Activated T-helper 2 cell treated with anti-CD3 and anti-CD28 coated beads, Interferon-gamma antibody, Interleukin-2, Interleukin-4, amounts not matched to agents 10 μg/mL and 5 μg/mL and 100 μg/mL, durations not matched to agents 14 hours and 24 hours and 36 hours (primary cell): Measurements from ENCODE around the gene HYOU1. TPM values are rescaled to one million over a fixed set of nuclear protein-coding genes. Genes with fewer than 3 reads are reported as not detected.
"Not testable (repeated sequence)": the region's sequence is repeated elsewhere in the genome, so short reads cannot be mapped to it uniquely, and the experiment has no call there.

Experiments
- DNase-seq: peaks from one replicate; pipeline ENCODE4 v3.0.0; 2021; ENCODE audit warnings: low spot score
- H3K27ac Mint-ChIP-seq: one replicate; pipeline ENCODE4 v1.8.0; 2021; ENCODE audit warnings: mixed read lengths
- H3K27me3 Mint-ChIP-seq: one replicate; pipeline ENCODE4 v1.8.0; 2021; ENCODE audit warnings: low read depth, mixed read lengths
- H3K36me3 Mint-ChIP-seq: one replicate; pipeline ENCODE4 v1.8.0; 2021; ENCODE audit warnings: low read depth, mixed read lengths
- H3K4me1 Mint-ChIP-seq: one replicate; pipeline ENCODE4 v1.8.0; 2021; ENCODE audit warnings: low read depth, mixed read lengths
- H3K4me3 Mint-ChIP-seq: one replicate; pipeline ENCODE4 v1.8.0; 2021; ENCODE audit warnings: low read depth, mild to moderate bottlenecking, moderate library complexity, mixed read lengths
- H3K9me3 Mint-ChIP-seq: one replicate; pipeline ENCODE4 v1.8.0; 2021; ENCODE audit warnings: mixed read lengths
- intact Hi-C: fragments of 100-400 bp; cut with micrococcal nuclease; formaldehyde crosslinking; loops from one replicate; pipeline ENCODE4 v1.15.1; 2023
- total RNA-seq: library from RNA; stranded (reverse); gene quantifications from 2 replicates; pipeline ENCODE4 v1.2.3, GENCODE V29; 2022

Gene HYOU1
- total RNA-seq, 1 donor from 2014 or later: 215 TPM

DNA sequence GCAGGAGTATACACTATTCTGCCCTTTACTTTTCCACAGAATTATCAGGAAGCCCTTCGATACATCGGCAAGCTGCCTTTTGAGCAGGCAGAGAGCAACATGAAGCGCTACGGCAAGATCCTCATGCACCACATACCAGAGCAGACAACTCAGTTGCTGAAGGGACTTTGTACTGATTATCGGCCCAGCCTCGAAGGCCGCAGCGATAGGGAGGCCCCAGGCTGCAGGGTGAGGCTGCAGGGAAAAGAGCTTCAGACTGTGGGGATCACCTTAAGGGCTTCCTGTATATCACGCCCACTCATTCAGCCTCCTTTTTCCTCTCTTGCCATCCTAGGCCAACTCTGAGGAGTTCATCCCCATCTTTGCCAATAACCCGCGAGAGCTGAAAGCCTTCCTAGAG, 20.8 kb upstream of the HYOU1 start:
- no peak for DNase-seq
- no peak overlapping the region for H3K4me3 Mint-ChIP-seq
- intact Hi-C loops: no loop called here
- H3K9me3 Mint-ChIP-seq: no peaks in the 10 kb centered on the region
- no peaks in the 10 kb centered on the region for H3K27me3 Mint-ChIP-seq
- H3K36me3 Mint-ChIP-seq: peaks cover 64% of the 10 kb centered on the region
- H3K27ac Mint-ChIP-seq: no peak overlapping the region
- peaks cover 4% of the 10 kb centered on the region for H3K4me1 Mint-ChIP-seq

- intact Hi-C loops: loop anchor here (1.0 to 5.0 kb wide), 7 partner anchors 10 to 265 kb away; partner anchors contain the start of genes DPAGT1, HYOU1, NLRX1 and RNF26
Observed at GRCh38 chr11:119067371-119068222, 10.6 kb upstream of the HYOU1 start, which contains the start of gene VPS11. VPS11 (plus strand) TSS chr11:119067818; CDS start chr11:119067824, 6 bp downstream.

GRCh38 chr11:119065369-119065768, 8.4 kb upstream of the HYOU1 start:
- peaks cover 3% of the 10 kb centered on the region for H3K36me3 Mint-ChIP-seq
- H3K4me3 Mint-ChIP-seq: peak overlapping the region; percentile 30
- H3K4me1 Mint-ChIP-seq: peaks cover 23% of the 10 kb centered on the region
- no peaks in the 10 kb centered on the region for H3K27me3 Mint-ChIP-seq
- intact Hi-C loops: loop anchor here (1.0 to 5.0 kb wide), 2 partner anchors 132 to 267 kb away; partner anchors contain the start of gene RNF26
- H3K9me3 Mint-ChIP-seq: no peaks in the 10 kb centered on the region
- peak; percentile 51 for DNase-seq
- H3K27ac Mint-ChIP-seq: peak overlapping the region; percentile 34

More at GRCh38 chr11:119067371-119068222, 10.6 kb upstream of the HYOU1 start, which contains the start of gene VPS11:
- Mint-ChIP-seq H3K27ac (peak within 1 kb of the TSS; percentile 97), H3K27me3 (no peaks in the 10 kb centered on the region), H3K36me3 (peaks cover 16% of the 10 kb centered on the region), H3K4me3 (peak within 1 kb of the TSS; percentile 92), H3K4me1 (peaks cover 23% of the 10 kb centered on the region), H3K9me3 (no peaks in the 10 kb centered on the region)
- peak; percentile 98 for DNase-seq

DNA sequence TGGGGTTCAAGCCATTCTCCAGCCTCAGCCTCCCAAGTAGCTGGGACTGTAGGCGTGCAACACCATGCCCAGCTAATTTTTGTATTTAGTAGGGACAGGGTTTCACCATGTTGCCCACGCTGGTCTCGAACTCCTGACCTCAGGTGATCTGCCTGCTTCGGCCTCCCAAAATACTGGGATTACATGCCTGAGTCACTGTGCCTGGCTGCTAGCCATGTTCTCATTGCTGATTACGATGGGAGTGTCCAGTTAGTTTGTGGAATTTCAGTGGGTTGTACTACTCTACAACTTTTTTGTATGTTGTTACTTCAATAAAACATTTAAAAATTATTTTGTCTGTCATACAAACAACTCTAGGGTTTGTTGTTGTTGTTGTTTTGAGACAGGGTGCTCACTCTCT, 5.8 kb upstream of the HYOU1 start:
- H3K36me3 Mint-ChIP-seq: peaks cover 2% of the 10 kb centered on the region
- no peak overlapping the region for H3K27ac Mint-ChIP-seq
- H3K27me3 Mint-ChIP-seq: no peaks in the 10 kb centered on the region
- DNase-seq: no peak
- peaks cover 24% of the 10 kb centered on the region for H3K4me1 Mint-ChIP-seq
- intact Hi-C loops: no loop called here
- H3K9me3 Mint-ChIP-seq: no peaks in the 10 kb centered on the region
- no peak overlapping the region for H3K4me3 Mint-ChIP-seq

DNA sequence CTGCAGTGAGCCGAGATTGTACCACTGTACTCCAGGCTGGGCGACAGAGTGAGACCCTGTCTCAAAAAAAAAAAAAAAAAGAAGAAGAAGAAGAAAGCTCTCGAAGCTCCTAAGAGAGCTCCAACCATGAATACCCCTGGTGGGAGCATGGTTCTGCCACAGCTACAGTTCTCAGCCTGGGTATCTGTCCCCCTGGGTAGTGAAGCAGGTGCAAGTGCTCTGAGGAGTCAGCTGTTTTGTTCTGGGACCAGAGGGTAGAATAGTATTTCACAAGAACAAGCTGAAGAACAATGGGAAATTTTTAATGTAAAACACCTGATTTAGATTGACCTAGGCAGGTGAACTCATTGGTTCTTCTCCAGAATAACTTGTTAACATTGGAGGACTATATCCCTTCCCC, 4.3 kb upstream of the HYOU1 start:
- peaks cover 6% of the 10 kb centered on the region for H3K36me3 Mint-ChIP-seq
- no peak overlapping the region for H3K4me3 Mint-ChIP-seq

DNA sequence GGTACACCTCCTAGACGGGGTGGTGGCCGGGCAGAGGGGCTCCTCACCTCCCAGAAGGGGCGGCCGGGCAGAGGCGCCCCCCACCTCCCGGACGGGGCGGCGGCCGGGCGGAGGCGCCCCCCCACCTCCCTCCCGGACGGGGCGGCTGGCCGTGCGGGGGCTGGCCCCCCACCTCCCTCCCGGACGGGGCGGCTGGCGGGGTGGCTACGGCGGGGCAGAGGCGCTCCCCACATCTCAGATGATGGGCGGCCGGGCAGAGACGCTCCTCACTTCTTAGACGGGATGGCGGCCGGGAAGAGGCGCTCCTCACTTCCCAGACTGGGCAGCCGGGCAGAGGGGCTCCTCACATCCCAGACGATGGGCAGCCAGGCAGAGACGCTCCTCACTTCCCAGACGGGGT, 2.1 kb upstream of the HYOU1 start:
- not testable (repeated sequence) for H3K27me3 Mint-ChIP-seq, DNase-seq, H3K9me3 Mint-ChIP-seq, H3K4me3 Mint-ChIP-seq
- Mint-ChIP-seq H3K27ac (peak overlapping the region; percentile 42), H3K36me3 (peaks cover 27% of the 10 kb centered on the region), H3K4me1 (peaks cover 27% of the 10 kb centered on the region)
- intact Hi-C loops: loop anchor here (5.0 kb wide), 1 partner anchor 62 kb away; the partner anchor contains the start of gene CENATAC

More for the DNA sequence above, 4.3 kb upstream of the HYOU1 start:
- intact Hi-C loops: no loop called here
- Mint-ChIP-seq H3K9me3 (no peaks in the 10 kb centered on the region), H3K27ac (no peak overlapping the region), H3K4me1 (peaks cover 19% of the 10 kb centered on the region), H3K27me3 (no peaks in the 10 kb centered on the region)
- no peak for DNase-seq

DNA sequence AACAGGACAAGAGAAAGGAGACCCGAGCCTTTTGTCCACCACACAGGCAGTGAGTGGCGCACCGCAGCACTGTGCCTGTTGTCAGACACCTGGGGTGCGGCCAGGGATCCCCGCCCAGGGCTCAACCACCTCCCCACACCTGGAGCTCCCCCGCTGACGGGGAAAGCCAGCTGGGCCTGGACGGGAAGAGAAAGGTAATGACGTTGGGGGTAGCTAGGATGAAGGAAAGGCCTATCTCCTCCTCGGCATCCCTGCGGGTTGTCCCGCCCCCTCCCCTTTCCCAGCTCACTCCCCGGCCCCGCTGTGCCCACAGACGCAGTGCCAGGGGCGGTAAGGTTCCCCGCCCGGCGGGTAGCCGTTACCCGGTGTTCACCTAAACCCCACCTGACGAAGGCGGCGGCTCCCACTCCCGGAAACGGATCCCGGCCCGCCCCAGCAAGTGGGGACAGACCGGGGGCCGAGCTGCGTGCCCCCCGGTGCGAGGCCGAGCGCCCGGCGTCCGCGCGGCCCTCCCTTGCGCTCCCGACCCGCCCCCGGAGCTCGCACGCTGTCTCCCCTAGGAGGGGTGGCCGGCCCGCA, 495 bp downstream of the HYOU1 start:
- intact Hi-C loops: loop anchor here (2.0 to 5.0 kb wide), 2 partner anchors 38 to 59 kb away; partner anchors contain the start of genes CENATAC, RPS25 and TRAPPC4

GRCh38 chr11:119055901-119056300, 1.1 kb downstream of the HYOU1 start:
- H3K36me3 Mint-ChIP-seq: peaks cover 58% of the 10 kb centered on the region
- no peaks in the 10 kb centered on the region for H3K9me3 Mint-ChIP-seq
- intact Hi-C loops: loop anchor here (2.0 to 5.0 kb wide), 2 partner anchors 37 to 59 kb away; partner anchors contain the start of genes CENATAC, RPS25 and TRAPPC4
- peak overlapping the region; percentile 84 for H3K4me3 Mint-ChIP-seq
- no peak for DNase-seq
- H3K4me1 Mint-ChIP-seq: peaks cover 29% of the 10 kb centered on the region
- H3K27me3 Mint-ChIP-seq: no peaks in the 10 kb centered on the region
- H3K27ac Mint-ChIP-seq: peak overlapping the region; percentile 85

More for the DNA sequence above, 495 bp downstream of the HYOU1 start:
- DNase-seq: peak; percentile 33
- peaks cover 52% of the 10 kb centered on the region for H3K36me3 Mint-ChIP-seq
- peak overlapping the region; percentile 99 for H3K27ac Mint-ChIP-seq
- no peaks in the 10 kb centered on the region for H3K9me3 Mint-ChIP-seq
- peaks cover 29% of the 10 kb centered on the region for H3K4me1 Mint-ChIP-seq
- peak overlapping the region; percentile 98 for H3K4me3 Mint-ChIP-seq
- H3K27me3 Mint-ChIP-seq: no peaks in the 10 kb centered on the region

DNA sequence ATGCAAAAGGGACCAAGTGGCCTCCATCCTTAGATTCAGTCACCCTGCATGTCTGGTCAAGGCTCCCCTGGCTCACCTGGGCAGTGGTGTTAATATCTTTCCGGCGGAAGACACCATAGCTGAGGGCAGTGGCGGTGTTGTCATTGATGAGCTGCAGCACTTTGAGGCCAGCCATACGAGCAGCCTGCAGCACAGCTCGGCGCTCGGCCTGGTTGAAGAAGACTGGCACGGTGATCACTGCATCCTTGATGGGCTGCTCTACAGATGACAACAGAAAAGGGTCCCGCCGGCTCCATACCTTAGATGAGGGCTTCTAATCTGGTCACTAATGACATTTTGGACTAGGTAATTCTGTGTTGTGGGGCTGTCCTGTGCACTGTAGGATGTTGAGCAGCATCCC, 2.6 kb downstream of the HYOU1 start:
- Mint-ChIP-seq H3K9me3 (no peaks in the 10 kb centered on the region), H3K4me3 (no peak overlapping the region), H3K4me1 (peaks cover 29% of the 10 kb centered on the region), H3K27ac (no peak overlapping the region), H3K27me3 (no peaks in the 10 kb centered on the region), H3K36me3 (peaks cover 71% of the 10 kb centered on the region)
- intact Hi-C loops: no loop called here
- DNase-seq: no peak

- H3K4me1 Mint-ChIP-seq: peaks cover 20% of the 10 kb centered on the region
Observed at GRCh38 chr11:119052163-119052814, 4.7 kb downstream of the HYOU1 start.

DNA sequence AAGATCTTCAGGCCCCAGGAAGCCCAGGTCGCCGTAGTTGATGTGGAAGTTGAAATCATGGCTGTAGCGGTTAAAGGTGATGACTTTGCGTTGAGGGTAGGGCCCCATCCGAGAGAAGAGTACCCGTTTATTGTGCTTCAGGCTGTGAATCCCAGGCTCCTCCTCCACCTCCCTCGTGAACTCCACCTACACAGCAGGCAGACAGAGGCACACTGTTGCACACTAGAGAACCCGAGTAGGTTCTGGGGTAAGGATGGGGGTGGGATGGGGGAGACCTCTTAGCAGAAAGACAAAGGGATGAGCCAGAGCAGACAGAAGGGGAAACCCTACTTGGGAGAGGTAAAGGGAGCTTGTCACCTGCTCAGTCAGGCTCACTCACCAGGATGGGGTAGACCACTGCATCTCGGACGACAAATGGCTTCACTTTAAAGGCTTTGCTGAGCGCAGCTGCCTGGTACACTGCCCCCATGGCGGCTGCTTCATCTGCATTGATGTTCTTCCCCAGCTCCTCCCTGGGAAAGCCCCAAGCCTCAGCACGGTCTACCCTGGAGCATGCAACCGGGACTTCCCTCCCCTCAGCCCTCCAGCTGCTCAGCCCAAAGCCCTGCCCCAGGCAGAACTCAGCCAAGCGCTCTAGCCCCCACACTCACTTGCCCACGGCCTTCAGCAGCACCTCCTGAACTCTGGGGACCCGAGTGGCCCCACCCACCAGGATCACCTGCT, 5.4 kb downstream of the HYOU1 start:
- H3K4me3 Mint-ChIP-seq: no peak overlapping the region
- DNase-seq: no peak
- peaks cover 92% of the 10 kb centered on the region for H3K36me3 Mint-ChIP-seq
- intact Hi-C loops: no loop called here
- H3K27me3 Mint-ChIP-seq: no peaks in the 10 kb centered on the region
- H3K9me3 Mint-ChIP-seq: no peaks in the 10 kb centered on the region
- H3K4me1 Mint-ChIP-seq: peaks cover 21% of the 10 kb centered on the region
- no peak overlapping the region for H3K27ac Mint-ChIP-seq

More at GRCh38 chr11:119052163-119052814, 4.7 kb downstream of the HYOU1 start:
- H3K27me3 Mint-ChIP-seq: no peaks in the 10 kb centered on the region
- no peaks in the 10 kb centered on the region for H3K9me3 Mint-ChIP-seq
- no peak for DNase-seq
- peaks cover 85% of the 10 kb centered on the region for H3K36me3 Mint-ChIP-seq
- no peak overlapping the region for H3K4me3 Mint-ChIP-seq
- H3K27ac Mint-ChIP-seq: no peak overlapping the region
- intact Hi-C loops: no loop called here

- Mint-ChIP-seq H3K27me3 (no peaks in the 10 kb centered on the region), H3K4me3 (no peak overlapping the region), H3K4me1 (peaks cover 4% of the 10 kb centered on the region), H3K27ac (no peak overlapping the region), H3K9me3 (no peaks in the 10 kb centered on the region), H3K36me3 (peaks cover 92% of the 10 kb centered on the region)
- DNase-seq: no peak
- intact Hi-C loops: no loop called here
Observed at GRCh38 chr11:119049081-119049480, 7.9 kb downstream of the HYOU1 start.
